ENCODE measurements around the gene KDELR3. TPM values are rescaled to one million over a fixed set of nuclear protein-coding genes. Genes with fewer than 3 reads are reported as not detected.

KDELR3 gene
- total RNA-seq, 1 experiment from 2014 or later = 11.6 TPM

DNA sequence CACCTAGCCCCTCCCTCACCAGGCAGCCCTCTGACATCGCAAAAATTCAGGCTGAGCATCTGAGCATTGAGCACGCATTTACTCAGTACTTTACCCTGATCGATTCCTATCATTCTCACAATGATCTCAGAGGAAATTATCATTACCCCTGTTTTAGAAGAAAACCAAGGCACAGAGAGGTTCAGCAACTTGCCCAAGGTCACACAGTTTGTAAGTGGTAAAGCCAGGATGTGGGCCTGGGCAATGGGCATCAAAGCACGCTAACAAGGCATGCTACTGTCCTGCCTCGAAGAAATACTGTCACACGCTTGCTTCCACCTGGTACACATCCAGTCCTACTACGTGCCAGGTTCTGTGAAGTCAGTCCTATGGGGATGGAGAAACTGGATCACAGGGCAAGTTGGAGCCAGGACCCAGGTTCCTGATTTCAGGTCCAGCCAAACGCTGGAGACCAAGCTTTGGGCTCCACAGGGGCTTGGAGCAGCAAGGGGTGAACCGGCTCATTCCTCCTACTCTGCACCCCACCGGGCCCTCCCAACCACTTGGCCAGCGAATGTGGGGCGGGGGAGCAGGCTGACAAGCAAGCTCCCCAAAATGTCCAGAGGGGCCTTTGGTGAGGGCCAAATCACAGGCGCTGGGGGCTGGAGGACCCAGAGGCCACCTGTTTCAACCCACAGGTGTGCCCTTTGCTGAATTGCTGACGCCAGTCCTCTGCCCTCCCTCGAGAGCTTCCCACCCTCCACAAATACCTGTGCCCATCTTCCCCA, 31.1 kb upstream of the KDELR3 start:
- TF ChIP-seq, protein P1, sequence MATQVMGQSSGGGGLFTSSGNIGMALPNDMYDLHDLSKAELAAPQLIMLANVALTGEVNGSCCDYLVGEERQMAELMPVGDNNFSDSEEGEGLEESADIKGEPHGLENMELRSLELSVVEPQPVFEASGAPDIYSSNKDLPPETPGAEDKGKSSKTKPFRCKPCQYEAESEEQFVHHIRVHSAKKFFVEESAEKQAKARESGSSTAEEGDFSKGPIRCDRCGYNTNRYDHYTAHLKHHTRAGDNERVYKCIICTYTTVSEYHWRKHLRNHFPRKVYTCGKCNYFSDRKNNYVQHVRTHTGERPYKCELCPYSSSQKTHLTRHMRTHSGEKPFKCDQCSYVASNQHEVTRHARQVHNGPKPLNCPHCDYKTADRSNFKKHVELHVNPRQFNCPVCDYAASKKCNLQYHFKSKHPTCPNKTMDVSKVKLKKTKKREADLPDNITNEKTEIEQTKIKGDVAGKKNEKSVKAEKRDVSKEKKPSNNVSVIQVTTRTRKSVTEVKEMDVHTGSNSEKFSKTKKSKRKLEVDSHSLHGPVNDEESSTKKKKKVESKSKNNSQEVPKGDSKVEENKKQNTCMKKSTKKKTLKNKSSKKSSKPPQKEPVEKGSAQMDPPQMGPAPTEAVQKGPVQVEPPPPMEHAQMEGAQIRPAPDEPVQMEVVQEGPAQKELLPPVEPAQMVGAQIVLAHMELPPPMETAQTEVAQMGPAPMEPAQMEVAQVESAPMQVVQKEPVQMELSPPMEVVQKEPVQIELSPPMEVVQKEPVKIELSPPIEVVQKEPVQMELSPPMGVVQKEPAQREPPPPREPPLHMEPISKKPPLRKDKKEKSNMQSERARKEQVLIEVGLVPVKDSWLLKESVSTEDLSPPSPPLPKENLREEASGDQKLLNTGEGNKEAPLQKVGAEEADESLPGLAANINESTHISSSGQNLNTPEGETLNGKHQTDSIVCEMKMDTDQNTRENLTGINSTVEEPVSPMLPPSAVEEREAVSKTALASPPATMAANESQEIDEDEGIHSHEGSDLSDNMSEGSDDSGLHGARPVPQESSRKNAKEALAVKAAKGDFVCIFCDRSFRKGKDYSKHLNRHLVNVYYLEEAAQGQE (IDR thresholded peaks at IDR 0.05; ENCODE audit: insufficient read depth in 1 of 2, low read depth in 2 of 2, low read length in 1 of 2) = no peak
- no peak for TF ChIP-seq CTCF (IDR thresholded peaks at IDR 0.05)
- TF ChIP-seq TCF7L2 (IDR thresholded peaks at IDR 0.05; ENCODE audit: low read depth, low read length) = no peak
- CTCF ChIA-PET = interaction anchor here (0.5 kb wide), 1 partner anchor 134 kb away, joined by 3 read pairs; no protein-coding TSS in a partner anchor
- intact Hi-C loops (cut with micrococcal nuclease; ENCODE audit: unreplicated experiment) = no loop called here
- Histone ChIP-seq H3K27ac (ENCODE audit: low read length) (no peak overlapping the region), H3K27me3 (ENCODE audit: control insufficient read depth, insufficient read depth, low read length) (no peaks in the 10 kb centered on the region), H3K36me3 (ENCODE audit: control insufficient read depth, insufficient read depth, low read length) (no peaks in the 10 kb centered on the region), H3K4me3 (ENCODE audit: low read depth in 2 of 2, low read length in 2 of 2) (no peak overlapping the region), H3K9me3 (ENCODE audit: control insufficient read depth, insufficient read depth, low read depth, low read length) (no peaks in the 10 kb centered on the region), H3K4me1 (ENCODE audit: control insufficient read depth, insufficient read depth, low read length) (no peaks in the 10 kb centered on the region)
- no peak for ATAC-seq
- in situ Hi-C loops (cut with HindIII; ENCODE audit: low pct_unique_long_range_greater_than_20kb, low sequenced_read_pairs) = no loop called here
- no TSS peak for BruUV-seq (replicated peaks)
- POLR2A ChIA-PET = interaction anchor here (0.6 kb wide), 1 partner anchor 244 kb away, joined by 4 read pairs; no protein-coding TSS in a partner anchor
- DNase-seq (ENCODE audit: low read depth, low spot score) = no peak

DNA sequence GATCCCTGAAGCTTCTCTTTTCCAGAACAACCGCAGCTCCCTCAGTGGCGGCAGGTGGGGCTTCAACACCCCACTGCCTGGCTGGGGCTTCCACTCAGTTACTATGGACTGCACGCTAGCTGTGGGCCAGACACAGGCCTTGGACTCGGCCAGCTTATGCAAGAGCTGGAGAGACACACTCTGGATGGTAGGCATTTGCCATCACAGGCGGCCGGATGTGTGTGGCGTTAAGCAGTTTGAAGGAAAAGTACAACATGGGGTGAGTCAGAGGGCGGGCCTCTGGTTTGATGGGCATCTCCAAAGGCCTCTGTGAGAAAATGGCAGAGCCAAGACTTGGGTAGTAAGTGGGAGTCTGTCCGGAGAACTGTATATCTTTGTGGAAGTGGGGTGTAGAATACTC, 30.5 kb upstream of the KDELR3 start:
- no peak overlapping the region for H3K4me3 ChIP-seq (ENCODE audit: low read depth in 2 of 2, low read length in 2 of 2)
- DNase-seq (ENCODE audit: low read depth, low spot score) = no peak
- intact Hi-C loops (cut with micrococcal nuclease; ENCODE audit: unreplicated experiment) (no loop called here), in situ Hi-C loops (cut with HindIII; ENCODE audit: low pct_unique_long_range_greater_than_20kb, low sequenced_read_pairs) (no loop called here)
- H3K27ac ChIP-seq (ENCODE audit: low read length) = no peak overlapping the region
- ATAC-seq = no peak
- no TSS peak for BruUV-seq (replicated peaks)
- POLR2A ChIA-PET = interaction anchor here (0.6 kb wide), 1 partner anchor 244 kb away, joined by 4 read pairs; no protein-coding TSS in a partner anchor
- no peaks in the 10 kb centered on the region for H3K4me1 ChIP-seq (ENCODE audit: control insufficient read depth, insufficient read depth, low read length)
- H3K36me3 ChIP-seq (ENCODE audit: control insufficient read depth, insufficient read depth, low read length) = no peaks in the 10 kb centered on the region
- CTCF ChIA-PET = no interaction called here
- no peaks in the 10 kb centered on the region for H3K27me3 ChIP-seq (ENCODE audit: control insufficient read depth, insufficient read depth, low read length)
- no peaks in the 10 kb centered on the region for H3K9me3 ChIP-seq (ENCODE audit: control insufficient read depth, insufficient read depth, low read depth, low read length)
- TF ChIP-seq, protein P1 (IDR thresholded peaks at IDR 0.05; ENCODE audit: insufficient read depth in 1 of 2, low read depth in 2 of 2, low read length in 1 of 2) = no peak

Measured in Panc1 (cell line).